ENCODE data around the gene AKTIP. TPM values are rescaled to one million over a fixed set of nuclear protein-coding genes. Genes with fewer than 3 reads are reported as not detected.

Gene AKTIP
- total RNA-seq, 1 experiment from 2014 or later: 26.2 TPM

DNA sequence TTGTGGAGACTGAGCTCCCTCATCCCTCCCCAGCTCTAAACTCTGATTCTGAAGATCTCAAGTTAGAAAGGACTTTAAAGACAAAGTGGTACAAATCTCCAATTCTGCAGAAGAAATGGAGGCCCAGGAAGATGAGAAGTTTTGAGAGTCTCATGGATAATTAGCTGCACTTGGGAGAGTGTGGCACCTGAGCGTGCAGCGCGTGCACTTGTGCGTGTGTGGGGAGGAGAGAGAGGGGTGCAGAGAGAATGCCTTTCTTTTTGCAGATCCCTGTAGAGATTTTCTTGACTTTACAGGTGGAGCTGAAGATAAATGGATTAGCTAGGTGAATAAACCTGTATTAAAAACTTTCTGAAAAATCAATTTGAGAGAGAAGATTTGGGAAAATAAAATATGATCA is 14.8 kb upstream of the AKTIP start:
- Histone ChIP-seq H3K9me3 (ENCODE audit: control insufficient read depth, low read depth, low read length) (peaks cover 4% of the 10 kb centered on the region), H3K4me1 (ENCODE audit: insufficient read depth, low read length) (no peaks in the 10 kb centered on the region), H3K18ac (ENCODE audit: insufficient read length, low read depth, low read length) (no peak overlapping the region), H2BK120ac (ENCODE audit: low read depth, low read length, poor library complexity, severe bottlenecking) (no peak overlapping the region), H3K27ac (ENCODE audit: insufficient read length, low read depth, low read length) (no peak overlapping the region), H2BK15ac (ENCODE audit: low read depth, low read length) (no peak overlapping the region), H3T11ph (ENCODE audit: low read length) (no peak overlapping the region), H4K5ac (ENCODE audit: insufficient read length, low read depth, low read length) (no peak overlapping the region), H4K8ac (replicated peaks; ENCODE audit: insufficient read length, low read depth, low read length) (no peak overlapping the region), H2BK12ac (ENCODE audit: insufficient read length, low read depth, low read length) (peak overlapping the region; percentile 62), H4K20me1 (ENCODE audit: control insufficient read depth, insufficient read depth, insufficient read length) (no peaks in the 10 kb centered on the region), H4K91ac (ENCODE audit: insufficient read length, low read depth, low read length) (no peak overlapping the region), H3K79me2 (ENCODE audit: insufficient read depth, low read length) (no peaks in the 10 kb centered on the region), H3K9ac (ENCODE audit: extremely low read depth, insufficient read length, low read length) (no peak overlapping the region), H3K4ac (ENCODE audit: low read depth, low read length) (no peak overlapping the region), H3K56ac (ENCODE audit: insufficient read length, low read depth, low read length) (no peak overlapping the region), H3K4me2 (ENCODE audit: insufficient read depth, insufficient read length, low read length) (no peak overlapping the region), H2BK5ac (ENCODE audit: insufficient read length, low read length) (no peak overlapping the region), H2AFZ (ENCODE audit: low read length) (no peak overlapping the region), H2AK5ac (ENCODE audit: insufficient read length, low read length) (no peak overlapping the region), H3K79me1 (ENCODE audit: insufficient read depth, low read depth, low read length, poor library complexity, severe bottlenecking) (no peaks in the 10 kb centered on the region), H3K23me2 (ENCODE audit: insufficient read length, low read depth, low read length, poor library complexity, severe bottlenecking) (no peaks in the 10 kb centered on the region), H3K23ac (ENCODE audit: insufficient read length, low read depth, low read length) (no peak overlapping the region), H3K14ac (ENCODE audit: insufficient read depth, low read length) (no peak overlapping the region), H2BK20ac (ENCODE audit: low read depth, low read length, poor library complexity, severe bottlenecking) (no peak overlapping the region), H3K27me3 (ENCODE audit: insufficient read depth, low read length) (no peaks in the 10 kb centered on the region)
- Mint-ChIP-seq H3K4me1 (no peaks in the 10 kb centered on the region), H3K27me3 (ENCODE audit: low read depth) (no peaks in the 10 kb centered on the region; the same call in 1 of the 2 replicates), H3K9me3 (peaks cover 15% of the 10 kb centered on the region in 2 experiments), H3K27ac (no peak overlapping the region), H3K36me3 (ENCODE audit: insufficient read depth in 1 of 3, low read depth in 3 of 3) (peaks cover 6 to 10% (median 9%) of the 10 kb centered on the region in 3 experiments; a peak in 5 of 7 replicates), H3K4me3 (no peak overlapping the region)
- WGBS (ENCODE audit: extremely low coverage, insufficient read length, low lambda C conversion rate): no CpG with 5 or more reads among the region's 4 CpGs
- TF ChIP-seq, protein P1, sequence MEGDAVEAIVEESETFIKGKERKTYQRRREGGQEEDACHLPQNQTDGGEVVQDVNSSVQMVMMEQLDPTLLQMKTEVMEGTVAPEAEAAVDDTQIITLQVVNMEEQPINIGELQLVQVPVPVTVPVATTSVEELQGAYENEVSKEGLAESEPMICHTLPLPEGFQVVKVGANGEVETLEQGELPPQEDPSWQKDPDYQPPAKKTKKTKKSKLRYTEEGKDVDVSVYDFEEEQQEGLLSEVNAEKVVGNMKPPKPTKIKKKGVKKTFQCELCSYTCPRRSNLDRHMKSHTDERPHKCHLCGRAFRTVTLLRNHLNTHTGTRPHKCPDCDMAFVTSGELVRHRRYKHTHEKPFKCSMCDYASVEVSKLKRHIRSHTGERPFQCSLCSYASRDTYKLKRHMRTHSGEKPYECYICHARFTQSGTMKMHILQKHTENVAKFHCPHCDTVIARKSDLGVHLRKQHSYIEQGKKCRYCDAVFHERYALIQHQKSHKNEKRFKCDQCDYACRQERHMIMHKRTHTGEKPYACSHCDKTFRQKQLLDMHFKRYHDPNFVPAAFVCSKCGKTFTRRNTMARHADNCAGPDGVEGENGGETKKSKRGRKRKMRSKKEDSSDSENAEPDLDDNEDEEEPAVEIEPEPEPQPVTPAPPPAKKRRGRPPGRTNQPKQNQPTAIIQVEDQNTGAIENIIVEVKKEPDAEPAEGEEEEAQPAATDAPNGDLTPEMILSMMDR (conservative IDR thresholded peaks at IDR 0.05): no peak
- DNase-seq: no peak

Data from H9 (cell line).